Ishikawa (cell line): ENCODE measurements around the gene DNAJC5.

ENCODE experiments used
- CEBPB ChIP-seq: IDR thresholded peaks from 2 replicates; pipeline ENCODE4 v1.6.1; 2012
- CREB1 ChIP-seq: IDR thresholded peaks from 2 replicates; pipeline ENCODE4 v1.6.1; 2012; ENCODE audit warnings: low read depth
- EGR1 ChIP-seq: IDR thresholded peaks from 2 replicates; pipeline ENCODE4 v1.6.1; 2012
- EP300 ChIP-seq: IDR thresholded peaks from 2 replicates; pipeline ENCODE4 v1.6.1; 2012; ENCODE audit warnings: borderline replicate concordance
- FOXM1 ChIP-seq: IDR thresholded peaks from 2 replicates; pipeline ENCODE4 v1.6.1; 2012; ENCODE audit warnings: low read depth, borderline replicate concordance
- MAX ChIP-seq: IDR thresholded peaks from 2 replicates; pipeline ENCODE4 v1.6.1; 2012
- NFIC ChIP-seq: IDR thresholded peaks from 2 replicates; pipeline ENCODE4 v1.6.1; 2012
- RAD21 ChIP-seq: IDR thresholded peaks from 2 replicates; pipeline ENCODE4 v1.6.1; 2012; ENCODE audit warnings: low read depth
- REST ChIP-seq: IDR thresholded peaks from 2 replicates; pipeline ENCODE4 v1.6.1; 2012; ENCODE audit warnings: low read depth, mild to moderate bottlenecking
- TAF1 ChIP-seq: IDR thresholded peaks from 2 replicates; pipeline ENCODE4 v1.6.1; 2012; ENCODE audit warnings: low read depth, mild to moderate bottlenecking
- TCF12 ChIP-seq: IDR thresholded peaks from 2 replicates; pipeline ENCODE4 v1.6.1; 2012; ENCODE audit warnings: low read depth
- TEAD4 ChIP-seq: IDR thresholded peaks from 2 replicates; pipeline ENCODE4 v1.6.1; 2012
- USF1 ChIP-seq: IDR thresholded peaks from 2 replicates; pipeline ENCODE4 v1.6.1; 2012
- YY1 ChIP-seq: IDR thresholded peaks from 2 replicates; pipeline ENCODE4 v1.6.1; 2012; ENCODE audit warnings: low read depth
- ZBTB7A ChIP-seq: IDR thresholded peaks from 2 replicates; pipeline ENCODE4 v1.6.1; 2012; ENCODE audit warnings: low read depth

Gene DNAJC5

GRCh38 chr20:63944078-63944941 lies 49.4 kb downstream of the DNAJC5 start:
- TF ChIP-seq YY1 (no peak), REST (no peak), USF1 (no peak), TAF1 (no peak), MAX (no peak), NFIC (no peak)

GRCh38 chr20:63945031-63945658 lies 50.2 kb downstream of the DNAJC5 start:
- TF ChIP-seq EGR1, result no peak
- TF ChIP-seq RAD21, result no peak
- TF ChIP-seq ZBTB7A, result no peak
- TF ChIP-seq CEBPB, result no peak
- TF ChIP-seq TEAD4, result no peak
- no peak for TF ChIP-seq USF1
- no peak for TF ChIP-seq REST
- no peak for TF ChIP-seq CREB1
- no peak for TF ChIP-seq EP300
- TF ChIP-seq MAX, result no peak
- TF ChIP-seq FOXM1, result no peak
- TF ChIP-seq NFIC, result no peak
- TF ChIP-seq YY1, result no peak

- TF ChIP-seq REST (no peak), ZBTB7A (no peak), YY1 (no peak), EGR1 (no peak), CREB1 (no peak), FOXM1 (no peak), USF1 (no peak), MAX (no peak), RAD21 (no peak), EP300 (no peak), TEAD4 (no peak), TCF12 (no peak), TAF1 (no peak), CEBPB (no peak), NFIC (no peak)
Observed at GRCh38 chr20:63945921-63946920, 51.3 kb downstream of the DNAJC5 start.
